Naive thymus-derived CD8-positive, alpha-beta T cell (primary cell): ENCODE data around the gene MAP1S. TPM values are rescaled to one million over a fixed set of nuclear protein-coding genes. Genes with fewer than 3 reads are reported as not detected.

ENCODE experiments used
- ATAC-seq, 2 donors: fragments of 150-1000 bp; cut with Tn5 transposase in 1 of 2; sonication (Bioruptor Pico), chemical (Tn5 transposase) in 1 of 2; 1 replicate in 1 of 2; 2 replicates in 1 of 2; pipeline ENCODE4 v1.10.0; 2021; ENCODE audit warnings: mild to moderate bottlenecking in 2 of 2, moderate library complexity in 2 of 2
- POLR2A ChIA-PET: fragments of 350-600 bp; sonication (Branson Sonifier 250); formaldehyde crosslinking; loops from one replicate; lab custom pipeline; 2021; ENCODE audit warnings: antibody characterized with exemption; lab: Charles Lee
- DNase-seq, 10 donors: peaks; one replicate each; pipeline versions ENCODE4 v3.0.0 to v3.0.0-alpha.2; 2020 to 2022
- H3K27ac Mint-ChIP-seq, 10 donors: one replicate each; pipeline ENCODE4 v1.8.0; 2020 to 2022; ENCODE audit warnings: mild to moderate bottlenecking in 10 of 10, mixed read lengths in 10 of 10, moderate library complexity in 4 of 10, inconsistent platforms in 1 of 10
- H3K27me3 Mint-ChIP-seq, 5 donors: one replicate each; pipeline ENCODE4 v1.8.0; 2021 to 2022; ENCODE audit warnings: mixed read lengths in 5 of 5
- H3K36me3 Mint-ChIP-seq, 3 donors: one replicate each; pipeline ENCODE4 v1.8.0; 2020 to 2022; ENCODE audit warnings: mixed read lengths in 3 of 3, mild to moderate bottlenecking in 2 of 3, inconsistent platforms in 1 of 3
- H3K4me1 Mint-ChIP-seq, 4 donors: one replicate each; pipeline ENCODE4 v1.8.0; 2021 to 2022; ENCODE audit warnings: mixed read lengths in 4 of 4
- H3K4me3 Mint-ChIP-seq, 10 donors: one replicate each; pipeline ENCODE4 v1.8.0; 2020 to 2022; ENCODE audit warnings: mild to moderate bottlenecking in 10 of 10, mixed read lengths in 10 of 10, moderate library complexity in 6 of 10, inconsistent platforms in 1 of 10
- H3K9me3 Mint-ChIP-seq, 9 donors: one replicate each; pipeline ENCODE4 v1.8.0; 2020 to 2022; ENCODE audit warnings: mixed read lengths in 9 of 9, mild to moderate bottlenecking in 3 of 9, inconsistent platforms in 1 of 9, moderate library complexity in 1 of 9
- polyA plus RNA-seq, 3 donors: library from polyadenylated mRNA; unstranded; fragments of 300-500 nt; fragmentation: Illumina TruSeq; gene quantifications; one replicate each; pipeline ENCODE4 v1.2.3, GENCODE V29; 2021
- total RNA-seq, 8 experiments: library from RNA in 2 of 8; stranded (reverse) in 2 of 8; gene quantifications; one replicate each; pipeline ENCODE4 v1.2.3 and lab custom pipeline; 2021 to 2026

MAP1S gene
- total and polyA plus RNA-seq, 5 experiments from 2014 or later = 13.8 to 54.2 (median 40.0) TPM

GRCh38 chr19:17682273-17682672 lies 37.0 kb upstream of the MAP1S start:
- peaks cover 0 to 4% (median 0%) of the 10 kb centered on the region in 9 donors for H3K9me3 Mint-ChIP-seq
- POLR2A ChIA-PET = interaction anchor here (0.5 kb wide), 1 partner anchor 38 kb away, joined by 4 read pairs; no protein-coding TSS in a partner anchor
- DNase-seq = no peak
- no peak overlapping the region for H3K27ac Mint-ChIP-seq
- H3K4me1 Mint-ChIP-seq = peaks cover 2 to 18% (median 10%) of the 10 kb centered on the region in 4 donors
- H3K36me3 Mint-ChIP-seq = peaks cover 0 to 5% (median 4%) of the 10 kb centered on the region in 3 donors
- H3K4me3 Mint-ChIP-seq = no peak overlapping the region
- no peak for ATAC-seq
- peaks cover 41 to 94% (median 63%) of the 10 kb centered on the region in 5 donors for H3K27me3 Mint-ChIP-seq

- H3K27ac Mint-ChIP-seq = no peak overlapping the region
- DNase-seq = no peak
- H3K4me1 Mint-ChIP-seq = peaks cover 8 to 23% (median 15%) of the 10 kb centered on the region in 4 donors
- H3K36me3 Mint-ChIP-seq = peaks cover 0 to 5% (median 4%) of the 10 kb centered on the region in 3 donors
- H3K27me3 Mint-ChIP-seq = peaks cover 39 to 94% (median 61%) of the 10 kb centered on the region in 5 donors
- POLR2A ChIA-PET = interaction anchor here (0.5 kb wide), 1 partner anchor 39 kb away, joined by 4 read pairs; no protein-coding TSS in a partner anchor
- no peak for ATAC-seq
- no peak overlapping the region for H3K4me3 Mint-ChIP-seq
- peaks cover 0 to 4% (median 0%) of the 10 kb centered on the region in 9 donors for H3K9me3 Mint-ChIP-seq
Observed at GRCh38 chr19:17683078-17683477, 36.2 kb upstream of the MAP1S start.

- Mint-ChIP-seq H3K27me3 (peaks cover 40 to 94% (median 62%) of the 10 kb centered on the region in 5 donors), H3K4me3 (no peak overlapping the region), H3K9me3 (peaks cover 0 to 9% (median 0%) of the 10 kb centered on the region in 9 donors), H3K36me3 (peaks cover 0 to 9% (median 8%) of the 10 kb centered on the region in 3 donors), H3K4me1 (peaks cover 14 to 30% (median 19%) of the 10 kb centered on the region in 4 donors), H3K27ac (no peak overlapping the region)
- POLR2A ChIA-PET = no interaction called here
- DNase-seq = no peak
- ATAC-seq = no peak
Observed at GRCh38 chr19:17684256-17684655, 35.0 kb upstream of the MAP1S start.

GRCh38 chr19:17685451-17686022 lies 33.7 kb upstream of the MAP1S start:
- Mint-ChIP-seq H3K4me3 (peak overlapping the region in 2 of 10 donors; percentile 22 to 45), H3K36me3 (peaks cover 0 to 9% (median 8%) of the 10 kb centered on the region in 3 donors), H3K9me3 (peaks cover 0 to 9% (median 0%) of the 10 kb centered on the region in 9 donors), H3K27ac (no peak overlapping the region), H3K27me3 (peaks cover 35 to 88% (median 59%) of the 10 kb centered on the region in 5 donors), H3K4me1 (peaks cover 10 to 25% (median 15%) of the 10 kb centered on the region in 4 donors)
- ATAC-seq (no peak), DNase-seq (no peak)
- POLR2A ChIA-PET = no interaction called here

- Mint-ChIP-seq H3K27ac (no peak overlapping the region), H3K27me3 (peaks cover 38 to 88% (median 57%) of the 10 kb centered on the region in 5 donors), H3K36me3 (peaks cover 0 to 9% (median 8%) of the 10 kb centered on the region in 3 donors), H3K9me3 (peaks cover 0 to 9% (median 0%) of the 10 kb centered on the region in 9 donors), H3K4me1 (peaks cover 8 to 24% (median 14%) of the 10 kb centered on the region in 4 donors), H3K4me3 (peak overlapping the region in 4 of 10 donors; percentile 7 to 45 (median 30))
- no peak for DNase-seq
- ATAC-seq = no peak
- POLR2A ChIA-PET = no interaction called here
Observed at GRCh38 chr19:17686023-17686521, 33.2 kb upstream of the MAP1S start.

- no peak for ATAC-seq
- H3K4me3 Mint-ChIP-seq = peak overlapping the region in 4 of 10 donors; percentile 7 to 38 (median 23)
- DNase-seq = no peak
- POLR2A ChIA-PET = no interaction called here
- H3K9me3 Mint-ChIP-seq = peaks cover 0 to 9% (median 0%) of the 10 kb centered on the region in 9 donors
- H3K4me1 Mint-ChIP-seq = peaks cover 8 to 24% (median 13%) of the 10 kb centered on the region in 4 donors
- H3K27me3 Mint-ChIP-seq = peaks cover 36 to 82% (median 53%) of the 10 kb centered on the region in 5 donors
- H3K36me3 Mint-ChIP-seq = peaks cover 0 to 9% (median 8%) of the 10 kb centered on the region in 3 donors
- no peak overlapping the region for H3K27ac Mint-ChIP-seq
Observed at GRCh38 chr19:17686592-17687024, 32.7 kb upstream of the MAP1S start.

GRCh38 chr19:17687141-17687856 lies 32.0 kb upstream of the MAP1S start:
- Mint-ChIP-seq H3K9me3 (peaks cover 0 to 9% (median 0%) of the 10 kb centered on the region in 9 donors), H3K27me3 (peaks cover 36 to 81% (median 57%) of the 10 kb centered on the region in 5 donors), H3K4me3 (peak overlapping the region in 8 of 10 donors; percentile 30 to 76 (median 56)), H3K4me1 (peaks cover 8 to 24% (median 13%) of the 10 kb centered on the region in 4 donors), H3K27ac (peak overlapping the region in 1 of 10 donors; percentile 82), H3K36me3 (peaks cover 0 to 8% (median 8%) of the 10 kb centered on the region in 3 donors)
- DNase-seq (no peak), ATAC-seq (peak in 1 of 2 donors; percentile 13)
- POLR2A ChIA-PET = no interaction called here

GRCh38 chr19:17687857-17688784 lies 31.2 kb upstream of the MAP1S start, which contains the start of gene UNC13A:
TSS of gene UNC13A (minus strand) at chr19:17688354. CDS start at chr19:17688199, 155 bp downstream.
- H3K4me3 Mint-ChIP-seq = peak within 1 kb of the TSS in 8 of 10 donors; percentile 44 to 76 (median 64)
- H3K4me1 Mint-ChIP-seq = peaks cover 7 to 24% (median 13%) of the 10 kb centered on the region in 4 donors
- POLR2A ChIA-PET = no interaction called here
- H3K27me3 Mint-ChIP-seq = peaks cover 33 to 80% (median 58%) of the 10 kb centered on the region in 5 donors
- DNase-seq = peak; percentile 23 to 73 (median 46)
- peak; percentile 78 to 91 for ATAC-seq
- peaks cover 0 to 6% (median 5%) of the 10 kb centered on the region in 3 donors for H3K36me3 Mint-ChIP-seq
- peaks cover 0 to 9% (median 0%) of the 10 kb centered on the region in 9 donors for H3K9me3 Mint-ChIP-seq
- H3K27ac Mint-ChIP-seq = peak within 1 kb of the TSS in 2 of 10 donors; percentile 5 to 82

- no peak for DNase-seq
- peaks cover 7 to 24% (median 13%) of the 10 kb centered on the region in 4 donors for H3K4me1 Mint-ChIP-seq
- H3K4me3 Mint-ChIP-seq = peak overlapping the region in 7 of 10 donors; percentile 18 to 76 (median 51)
- H3K9me3 Mint-ChIP-seq = peaks cover 0 to 9% (median 0%) of the 10 kb centered on the region in 9 donors
- POLR2A ChIA-PET = no interaction called here
- H3K27ac Mint-ChIP-seq = peak overlapping the region in 2 of 10 donors; percentile 5 to 77
- H3K27me3 Mint-ChIP-seq = peaks cover 30 to 77% (median 49%) of the 10 kb centered on the region in 5 donors
- peaks cover 0 to 6% (median 5%) of the 10 kb centered on the region in 3 donors for H3K36me3 Mint-ChIP-seq
- no peak for ATAC-seq
Observed at GRCh38 chr19:17688853-17689595, 30.3 kb upstream of the MAP1S start.

GRCh38 chr19:17692566-17692965 lies 26.7 kb upstream of the MAP1S start:
- Mint-ChIP-seq H3K9me3 (peaks cover 0 to 9% (median 0%) of the 10 kb centered on the region in 9 donors), H3K27ac (no peak overlapping the region), H3K27me3 (peaks cover 21 to 74% (median 42%) of the 10 kb centered on the region in 5 donors), H3K4me3 (no peak overlapping the region), H3K4me1 (peaks cover 5 to 10% (median 8%) of the 10 kb centered on the region in 4 donors), H3K36me3 (peaks cover 0 to 5% (median 3%) of the 10 kb centered on the region in 3 donors)
- DNase-seq (no peak), ATAC-seq (no peak)
- POLR2A ChIA-PET = no interaction called here

GRCh38 chr19:17695198-17695597 lies 24.1 kb upstream of the MAP1S start:
- DNase-seq = no peak
- Mint-ChIP-seq H3K9me3 (no peaks in the 10 kb centered on the region), H3K36me3 (no peaks in the 10 kb centered on the region), H3K4me1 (no peaks in the 10 kb centered on the region), H3K27ac (no peak overlapping the region), H3K27me3 (peaks cover 18 to 77% (median 40%) of the 10 kb centered on the region in 5 donors), H3K4me3 (no peak overlapping the region)
- POLR2A ChIA-PET = interaction anchor here (1.1 kb wide), 1 partner anchor 164 kb away, joined by 6 read pairs; the partner anchor contains the start of gene RPL18A
- ATAC-seq = no peak
